CD4-positive, alpha-beta T cell (primary cell): Measurements from ENCODE around the gene GRID1. TPM values are rescaled to one million over a fixed set of nuclear protein-coding genes. Genes with fewer than 3 reads are reported as not detected.

ENCODE experiments used
- ATAC-seq: fragments of 200-7000 bp; cut with Tn5 transposase; one replicate; pipeline ENCODE4 v1.10.0; 2022; ENCODE audit warnings: mild to moderate bottlenecking; ENCODE audit not compliant: poor library complexity
- CTCF ChIA-PET: fragments of 350-600 bp; sonication (Branson Sonifier 250); formaldehyde crosslinking; loops from one replicate; lab custom pipeline; 2021; ENCODE audit warnings: antibody characterized with exemption, inconsistent platforms; lab: Charles Lee
- POLR2A ChIA-PET: fragments of 350-600 bp; sonication (Branson Sonifier 250); formaldehyde crosslinking; loops from one replicate; lab custom pipeline; 2021; ENCODE audit warnings: antibody characterized with exemption, inconsistent platforms; lab: Charles Lee
- DNase-seq, 14 experiments: peaks; one replicate each; pipeline ENCODE4 v3.0.0-alpha.2; 2013 to 2020; ENCODE audit warnings: mixed read lengths in 2 of 14
- H3K27ac ChIP-seq, 2 donors: one replicate each; pipeline versions ENCODE4 v1.5.1 to v1.7.0; 2013; ENCODE audit warnings: low read length in 2 of 2, low read depth in 1 of 2, mild to moderate bottlenecking in 1 of 2
- H3K27me3 ChIP-seq, 2 experiments: 1 replicate in 1 of 2; 2 replicates in 1 of 2; pipeline versions ENCODE4 v1.6.1 to v1.7.0; 2013; ENCODE audit warnings: low read length in 2 of 2, control low read depth in 1 of 2, mild to moderate bottlenecking in 1 of 2, moderate library complexity in 1 of 2; ENCODE audit not compliant: insufficient read depth in 2 of 2, control insufficient read depth in 1 of 2
- H3K36me3 ChIP-seq: one replicate; pipeline ENCODE4 v1.6.1; 2013; ENCODE audit warnings: low read length, control low read depth; ENCODE audit not compliant: insufficient read depth
- H3K4me1 ChIP-seq: one replicate; pipeline ENCODE4 v1.6.1; 2013; ENCODE audit warnings: low read length, control low read depth; ENCODE audit not compliant: insufficient read depth
- H3K4me3 ChIP-seq: one replicate; pipeline ENCODE4 v1.5.1; 2013; ENCODE audit warnings: mild to moderate bottlenecking, low read length, moderate library complexity
- H3K9me3 ChIP-seq, 2 experiments: 1 replicate in 1 of 2; 2 replicates in 1 of 2; pipeline versions ENCODE4 v1.6.1 to v1.7.0; 2013; ENCODE audit warnings: low read length in 2 of 2, mild to moderate bottlenecking in 2 of 2, control low read depth in 1 of 2, moderate library complexity in 1 of 2; ENCODE audit not compliant: control insufficient read depth in 1 of 2, insufficient read depth in 1 of 2
- H3K27ac Mint-ChIP-seq: one replicate; pipeline ENCODE4 v1.8.0; 2020; ENCODE audit warnings: mixed read lengths
- H3K27me3 Mint-ChIP-seq: one replicate; pipeline ENCODE4 v1.8.0; 2021; ENCODE audit warnings: mixed read lengths
- H3K36me3 Mint-ChIP-seq: one replicate; pipeline ENCODE4 v1.8.0; 2021; ENCODE audit warnings: low read depth, mixed read lengths
- H3K4me1 Mint-ChIP-seq: one replicate; pipeline ENCODE4 v1.8.0; 2021; ENCODE audit warnings: low read depth, mixed read lengths
- H3K4me3 Mint-ChIP-seq: one replicate; pipeline ENCODE4 v1.8.0; 2020; ENCODE audit warnings: mild to moderate bottlenecking, mixed read lengths
- H3K9me3 Mint-ChIP-seq: one replicate; pipeline ENCODE4 v1.8.0; 2020; ENCODE audit warnings: mixed read lengths
- intact Hi-C, 2 experiments: fragments of 100-400 bp; cut with DNase I in 1 of 2; cut with micrococcal nuclease in 1 of 2; formaldehyde crosslinking; loops; one replicate each; pipeline versions ENCODE4 v1.15.1 to v1.9.0; 2023 to 2025; cut with DNase I, micrococcal nuclease
- total RNA-seq, 174 experiments: library from RNA in 2 of 174; stranded (reverse) in 2 of 174; gene quantifications; one replicate each; pipeline ENCODE4 v1.2.3 and lab custom pipeline; 2021 to 2026
- TF ChIP-seq, protein P1 (sequence below): fragments of 200-600 bp; IDR thresholded peaks from one replicate; pipeline ENCODE4 v1.8.0; 2022; ENCODE audit warnings: antibody characterized with exemption, mild to moderate bottlenecking

GRID1 gene
- total RNA-seq, 2 experiments from 2014 or later = not detected

DNA sequence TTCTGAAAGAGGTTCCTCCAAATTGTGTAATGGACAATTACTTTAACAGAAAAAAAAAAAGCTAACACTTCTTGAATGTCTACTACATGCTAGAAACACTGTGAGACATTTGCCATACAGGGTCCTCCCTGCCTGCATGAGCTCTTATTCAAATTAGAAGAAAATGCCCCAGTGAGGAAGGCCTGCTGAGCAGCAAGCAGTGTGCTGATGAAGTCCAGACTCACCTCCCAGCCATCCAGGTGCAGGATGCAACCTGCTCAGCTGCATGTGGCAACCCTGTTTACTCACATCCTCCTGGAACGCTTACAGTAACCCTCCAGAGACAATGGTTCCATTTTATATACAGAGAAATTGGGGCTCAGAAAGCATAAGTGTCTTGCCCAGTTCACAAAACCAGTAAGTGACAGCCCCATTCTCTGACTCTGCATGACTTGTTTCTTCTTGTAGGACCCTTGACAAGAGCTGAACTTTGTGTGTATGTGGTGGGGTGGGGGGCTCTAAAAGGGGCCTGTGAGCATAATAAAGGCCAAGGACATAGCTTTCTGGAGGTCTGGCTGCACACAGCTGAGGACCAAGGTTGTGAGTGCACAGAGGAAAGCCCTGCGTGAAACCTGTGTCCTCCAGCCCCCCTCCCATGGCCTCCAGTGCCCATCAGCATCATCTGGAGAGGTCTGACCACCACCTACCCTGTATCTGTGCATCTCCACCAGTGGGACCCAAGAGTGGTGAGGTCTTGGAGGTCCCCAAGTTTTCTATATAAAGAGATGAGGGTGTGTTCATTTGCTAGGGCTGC lies 387.8 kb downstream of the GRID1 start:
- TF ChIP-seq, protein P1, sequence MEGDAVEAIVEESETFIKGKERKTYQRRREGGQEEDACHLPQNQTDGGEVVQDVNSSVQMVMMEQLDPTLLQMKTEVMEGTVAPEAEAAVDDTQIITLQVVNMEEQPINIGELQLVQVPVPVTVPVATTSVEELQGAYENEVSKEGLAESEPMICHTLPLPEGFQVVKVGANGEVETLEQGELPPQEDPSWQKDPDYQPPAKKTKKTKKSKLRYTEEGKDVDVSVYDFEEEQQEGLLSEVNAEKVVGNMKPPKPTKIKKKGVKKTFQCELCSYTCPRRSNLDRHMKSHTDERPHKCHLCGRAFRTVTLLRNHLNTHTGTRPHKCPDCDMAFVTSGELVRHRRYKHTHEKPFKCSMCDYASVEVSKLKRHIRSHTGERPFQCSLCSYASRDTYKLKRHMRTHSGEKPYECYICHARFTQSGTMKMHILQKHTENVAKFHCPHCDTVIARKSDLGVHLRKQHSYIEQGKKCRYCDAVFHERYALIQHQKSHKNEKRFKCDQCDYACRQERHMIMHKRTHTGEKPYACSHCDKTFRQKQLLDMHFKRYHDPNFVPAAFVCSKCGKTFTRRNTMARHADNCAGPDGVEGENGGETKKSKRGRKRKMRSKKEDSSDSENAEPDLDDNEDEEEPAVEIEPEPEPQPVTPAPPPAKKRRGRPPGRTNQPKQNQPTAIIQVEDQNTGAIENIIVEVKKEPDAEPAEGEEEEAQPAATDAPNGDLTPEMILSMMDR = no peak
- ATAC-seq = no peak
- H3K36me3 ChIP-seq = no peaks in the 10 kb centered on the region
- intact Hi-C loops = no loop called here
- no peak for DNase-seq
- no peak overlapping the region for H3K27ac ChIP-seq
- peaks cover 0 to 5% of the 10 kb centered on the region in 2 experiments for H3K9me3 ChIP-seq
- peaks cover under 1% of the 10 kb centered on the region for H3K27me3 Mint-ChIP-seq
- no peaks in the 10 kb centered on the region for H3K9me3 Mint-ChIP-seq
- ChIA-PET POLR2A (no interaction called here), CTCF (no interaction called here)
- no peak overlapping the region for H3K4me3 Mint-ChIP-seq
- H3K27ac Mint-ChIP-seq = no peak overlapping the region
- H3K4me1 Mint-ChIP-seq = no peaks in the 10 kb centered on the region
- no peaks in the 10 kb centered on the region for H3K4me1 ChIP-seq
- H3K4me3 ChIP-seq = no peak overlapping the region
- H3K27me3 ChIP-seq = no peaks in the 10 kb centered on the region
- H3K36me3 Mint-ChIP-seq = no peaks in the 10 kb centered on the region

DNA sequence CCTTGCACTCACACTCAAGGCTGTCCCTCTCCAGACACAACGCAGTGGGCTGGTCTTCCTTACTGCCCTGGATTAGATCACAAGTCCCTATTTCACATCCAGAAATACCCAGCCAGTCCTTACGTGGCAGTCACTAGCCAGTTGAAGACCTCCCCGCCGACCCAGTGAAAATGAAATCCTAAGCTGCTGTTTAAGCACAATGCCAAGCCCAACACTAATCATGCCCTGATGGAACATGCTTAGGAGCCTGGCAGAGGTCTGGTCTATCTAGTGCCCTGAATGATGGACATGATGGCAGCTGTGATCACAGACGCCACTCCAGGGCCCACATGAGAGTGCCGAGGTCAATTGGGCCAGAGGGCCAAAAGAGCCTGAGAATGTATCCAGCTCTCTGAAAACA lies 389.0 kb downstream of the GRID1 start:
- DNase-seq = no peak
- CTCF ChIA-PET = no interaction called here
- no peak for ATAC-seq
- Mint-ChIP-seq H3K4me3 (no peak overlapping the region), H3K4me1 (no peaks in the 10 kb centered on the region), H3K36me3 (no peaks in the 10 kb centered on the region), H3K9me3 (no peaks in the 10 kb centered on the region), H3K27ac (no peak overlapping the region), H3K27me3 (no peaks in the 10 kb centered on the region)
- H3K27ac ChIP-seq = no peak overlapping the region
- peaks cover 0 to 5% of the 10 kb centered on the region in 2 experiments for H3K9me3 ChIP-seq
- TF ChIP-seq, protein P1 = no peak
- H3K36me3 ChIP-seq = no peaks in the 10 kb centered on the region
- POLR2A ChIA-PET = no interaction called here
- no peaks in the 10 kb centered on the region for H3K4me1 ChIP-seq
- no peaks in the 10 kb centered on the region for H3K27me3 ChIP-seq
- no peak overlapping the region for H3K4me3 ChIP-seq
- intact Hi-C loops = no loop called here

DNA sequence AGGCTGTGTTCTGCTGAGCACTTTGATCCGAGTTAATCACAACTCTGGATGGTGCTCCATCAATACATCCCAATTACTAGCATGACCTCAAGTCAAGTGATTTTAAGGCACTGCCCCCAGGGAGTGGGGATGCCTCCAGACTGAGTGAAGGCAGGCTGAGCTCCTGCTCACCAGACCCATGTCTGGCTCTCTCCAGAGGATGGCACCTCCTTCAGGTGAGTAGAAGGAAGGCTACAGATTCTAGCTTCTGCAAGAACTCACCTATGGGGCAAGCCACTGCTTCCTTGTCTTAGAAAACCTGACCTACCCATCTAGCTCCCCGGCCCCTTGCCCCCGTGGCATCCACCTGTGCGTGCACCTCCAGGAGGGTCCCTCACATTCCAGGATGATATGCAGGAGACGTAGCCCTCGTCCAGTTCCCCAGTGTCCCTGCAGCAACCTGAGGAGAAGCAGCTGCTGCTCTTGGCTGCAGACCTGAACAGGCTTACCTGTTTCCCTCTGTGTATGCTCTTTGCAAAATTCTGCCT lies 390.3 kb downstream of the GRID1 start:
- H3K4me1 ChIP-seq = no peaks in the 10 kb centered on the region
- H3K36me3 ChIP-seq = no peaks in the 10 kb centered on the region
- H3K9me3 ChIP-seq = peaks cover 5% of the 10 kb centered on the region in 2 experiments
- Mint-ChIP-seq H3K4me1 (no peaks in the 10 kb centered on the region), H3K4me3 (no peak overlapping the region), H3K27me3 (no peaks in the 10 kb centered on the region), H3K36me3 (no peaks in the 10 kb centered on the region), H3K9me3 (no peaks in the 10 kb centered on the region), H3K27ac (no peak overlapping the region)
- POLR2A ChIA-PET = no interaction called here
- H3K27me3 ChIP-seq = no peaks in the 10 kb centered on the region
- ATAC-seq (no peak), DNase-seq (no peak)
- TF ChIP-seq, protein P1 = no peak
- H3K27ac ChIP-seq = no peak overlapping the region
- H3K4me3 ChIP-seq = no peak overlapping the region
- intact Hi-C loops = no loop called here
- CTCF ChIA-PET = no interaction called here
